ENCODE data around the gene PSAPL1.

PSAPL1 gene

GRCh38 chr4:7400671-7401298 is 33.9 kb downstream of the PSAPL1 start:
- H3K27me3 ChIP-seq (ENCODE audit: insufficient read depth, poor library complexity, severe bottlenecking), result peaks cover 18% of the 10 kb centered on the region
- no peak for TF ChIP-seq CTCF (IDR thresholded peaks at IDR 0.05; ENCODE audit: insufficient read depth, low read length)
- TF ChIP-seq REST (IDR thresholded peaks at IDR 0.05; ENCODE audit: insufficient replicate concordance, low read depth), result no peak
- TF ChIP-seq SPI1 (IDR thresholded peaks at IDR 0.05; ENCODE audit: borderline replicate concordance, low read depth), result no peak
- no peak for TF ChIP-seq GABPA (IDR thresholded peaks at IDR 0.05; ENCODE audit: low read depth)
- no peak for TF ChIP-seq POLR2AphosphoS5 (IDR thresholded peaks at IDR 0.05; ENCODE audit: low read depth)
- no peak overlapping the region for H3K4me3 ChIP-seq (replicated peaks; ENCODE audit: insufficient read depth, low read length)

GRCh38 chr4:7399440-7400234 is 35.1 kb downstream of the PSAPL1 start:
- Histone ChIP-seq H3K27me3 (ENCODE audit: insufficient read depth, poor library complexity, severe bottlenecking) (peaks cover 18% of the 10 kb centered on the region), H3K27ac (replicated peaks) (no peak overlapping the region), H3K4me3 (replicated peaks; ENCODE audit: insufficient read depth, low read length) (no peak overlapping the region)
- TF ChIP-seq GABPA (IDR thresholded peaks at IDR 0.05; ENCODE audit: low read depth), result no peak
- no peak for TF ChIP-seq CTCF (IDR thresholded peaks at IDR 0.05; ENCODE audit: insufficient read depth, low read length)
- no peak for TF ChIP-seq SPI1 (IDR thresholded peaks at IDR 0.05; ENCODE audit: borderline replicate concordance, low read depth)
- no peak for TF ChIP-seq REST (IDR thresholded peaks at IDR 0.05; ENCODE audit: insufficient replicate concordance, low read depth)
- no peak for TF ChIP-seq POLR2AphosphoS5 (IDR thresholded peaks at IDR 0.05; ENCODE audit: low read depth)
- DNase-seq (ENCODE audit: low read depth in 1 of 2, low spot score in 1 of 2), result no peak

More at GRCh38 chr4:7400671-7401298, 33.9 kb downstream of the PSAPL1 start:
- H3K27ac ChIP-seq (replicated peaks), result no peak overlapping the region
- no peak for DNase-seq (ENCODE audit: low read depth in 1 of 2, low spot score in 1 of 2)

- TF ChIP-seq POLR2AphosphoS5 (IDR thresholded peaks at IDR 0.05; ENCODE audit: low read depth) (no peak), CTCF (IDR thresholded peaks at IDR 0.05; ENCODE audit: insufficient read depth, low read length) (no peak), REST (IDR thresholded peaks at IDR 0.05; ENCODE audit: insufficient replicate concordance, low read depth) (no peak), GABPA (IDR thresholded peaks at IDR 0.05; ENCODE audit: low read depth) (no peak), SPI1 (IDR thresholded peaks at IDR 0.05; ENCODE audit: borderline replicate concordance, low read depth) (no peak)
- Histone ChIP-seq H3K27me3 (ENCODE audit: insufficient read depth, poor library complexity, severe bottlenecking) (peaks cover 18% of the 10 kb centered on the region), H3K4me3 (replicated peaks; ENCODE audit: insufficient read depth, low read length) (no peak overlapping the region), H3K27ac (replicated peaks) (no peak overlapping the region)
- DNase-seq (ENCODE audit: low read depth in 1 of 2, low spot score in 1 of 2), result no peak
These were observed 35.8 kb downstream of the PSAPL1 start for GRCh38 chr4:7398788-7399439.
